K562 (cell line): ENCODE data around the gene TEX30. TPM values are rescaled to one million over a fixed set of nuclear protein-coding genes. Genes with fewer than 3 reads are reported as not detected.

ENCODE experiments used
- KAT7 ChIP-seq: sonication (generic); formaldehyde crosslinking; IDR thresholded peaks from 2 replicates; pipeline ENCODE4 v1.8.0; 2022; ENCODE audit warnings: missing genetic modification reagents, mild to moderate bottlenecking, borderline replicate concordance
- MAFF ChIP-seq: IDR thresholded peaks from 2 replicates; pipeline ENCODE4 v1.6.1; 2012; ENCODE audit warnings: low read length, improper control_type of control experiment
- NFIC ChIP-seq: fragments of 450-650 bp; IDR thresholded peaks from 2 replicates; pipeline ENCODE4 v1.6.1; 2017; ENCODE audit warnings: mild to moderate bottlenecking, inconsistent platforms
- NR1H2 ChIP-seq: sonication (generic); formaldehyde crosslinking; IDR thresholded peaks from 2 replicates; pipeline ENCODE4 v1.4.0; 2020; ENCODE audit warnings: mild to moderate bottlenecking, missing genetic modification reagents
- PML ChIP-seq: IDR thresholded peaks from 2 replicates; pipeline ENCODE4 v1.6.1; 2012; ENCODE audit warnings: low read length, inconsistent platforms
- PRMT5 ChIP-seq: sonication (generic); formaldehyde crosslinking; IDR thresholded peaks from 2 replicates; pipeline ENCODE4 v1.5.0; 2020; ENCODE audit warnings: missing genetic modification reagents
- TCF7L2 ChIP-seq: fragments of 150-350 bp; IDR thresholded peaks from 2 replicates; pipeline ENCODE4 v1.6.1; 2016; ENCODE audit warnings: low read depth, mild to moderate bottlenecking, low read length, moderate library complexity
- ZBTB17 ChIP-seq: fragments of 450-650 bp; formaldehyde crosslinking; IDR thresholded peaks from 2 replicates; pipeline ENCODE4 v1.4.0; 2020; ENCODE audit warnings: mild to moderate bottlenecking
- polyA plus RNA-seq, 8 experiments: library from polyadenylated mRNA; depleted of rRNA in 4 of 8; stranded (reverse) in 5 of 8; unstranded in 3 of 8; fragments of >200 nt; fragmentation: Nextera tagmentation in 2 of 8; fragmentation: Illumina TruSeq in 1 of 8; extraction: Ambion mirVana in 2 of 8; extraction: Trizol in 1 of 8; gene quantifications; 2 replicates each; pipeline versions ENCODE4 v1.2.1 to v1.2.3, GENCODE V29; 2011 to 2014; ENCODE audit warnings: inconsistent platforms in 1 of 8, missing spikeins in 1 of 8
- total RNA-seq, 7 experiments: library from RNA; depleted of rRNA in 6 of 7; stranded (reverse); fragments of >200 nt in 6 of 7; fragmentation: Illumina TruSeq in 2 of 7; extraction: Trizol in 2 of 7; gene quantifications; 2 replicates each; pipeline versions ENCODE4 v1.2.1 to v1.2.3, GENCODE V29; 2011 to 2021; ENCODE audit warnings: low replicate concordance in 1 of 7
- TF ChIP-seq, protein P1 (sequence below): fragments of 450-650 bp; IDR thresholded peaks from 2 replicates; pipeline ENCODE4 v1.6.1; 2016; ENCODE audit warnings: mild to moderate bottlenecking
- TF ChIP-seq, protein P2 (sequence below): fragments of 250-450 bp; sonication (Bioruptor Pico); IDR thresholded peaks from 2 replicates; pipeline ENCODE4 v1.9.0; 2021; ENCODE audit warnings: mild to moderate bottlenecking, inconsistent platforms

Gene TEX30
- total and polyA plus RNA-seq, 9 of the 15 experiments (the other 6 are each of a cell fraction or from before 2014, with no cell fraction given), result 24.1 to 143 (median 37.3) TPM

DNA sequence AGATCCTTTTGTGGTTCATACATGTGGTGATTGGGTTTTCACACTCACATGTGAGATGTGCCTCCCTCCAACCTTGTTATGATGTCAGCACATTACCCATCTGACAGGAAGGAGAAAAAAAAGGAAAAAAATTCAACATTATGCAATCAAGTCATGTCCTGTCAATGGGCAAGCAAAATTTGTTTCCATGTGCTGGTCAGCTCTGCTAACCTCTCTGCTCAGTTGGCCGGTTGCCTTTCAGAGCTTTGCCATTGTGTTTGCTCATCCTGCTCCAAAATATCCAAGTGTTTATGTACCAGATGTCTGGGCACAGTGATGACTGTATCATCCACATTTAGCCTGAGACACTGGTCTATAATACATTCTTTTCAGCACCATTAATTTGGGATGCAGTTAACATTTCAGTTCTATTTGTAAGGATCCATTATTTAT, 51.8 kb downstream of the TEX30 start (continued):
- no peak for TF ChIP-seq TCF7L2
- TF ChIP-seq KAT7 (CRISPR knock-in tag), result no peak
- TF ChIP-seq, protein P1, sequence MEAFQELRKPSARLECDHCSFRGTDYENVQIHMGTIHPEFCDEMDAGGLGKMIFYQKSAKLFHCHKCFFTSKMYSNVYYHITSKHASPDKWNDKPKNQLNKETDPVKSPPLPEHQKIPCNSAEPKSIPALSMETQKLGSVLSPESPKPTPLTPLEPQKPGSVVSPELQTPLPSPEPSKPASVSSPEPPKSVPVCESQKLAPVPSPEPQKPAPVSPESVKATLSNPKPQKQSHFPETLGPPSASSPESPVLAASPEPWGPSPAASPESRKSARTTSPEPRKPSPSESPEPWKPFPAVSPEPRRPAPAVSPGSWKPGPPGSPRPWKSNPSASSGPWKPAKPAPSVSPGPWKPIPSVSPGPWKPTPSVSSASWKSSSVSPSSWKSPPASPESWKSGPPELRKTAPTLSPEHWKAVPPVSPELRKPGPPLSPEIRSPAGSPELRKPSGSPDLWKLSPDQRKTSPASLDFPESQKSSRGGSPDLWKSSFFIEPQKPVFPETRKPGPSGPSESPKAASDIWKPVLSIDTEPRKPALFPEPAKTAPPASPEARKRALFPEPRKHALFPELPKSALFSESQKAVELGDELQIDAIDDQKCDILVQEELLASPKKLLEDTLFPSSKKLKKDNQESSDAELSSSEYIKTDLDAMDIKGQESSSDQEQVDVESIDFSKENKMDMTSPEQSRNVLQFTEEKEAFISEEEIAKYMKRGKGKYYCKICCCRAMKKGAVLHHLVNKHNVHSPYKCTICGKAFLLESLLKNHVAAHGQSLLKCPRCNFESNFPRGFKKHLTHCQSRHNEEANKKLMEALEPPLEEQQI, result no peak
- TF ChIP-seq MAFF, result no peak
- TF ChIP-seq PML, result no peak
- TF ChIP-seq PRMT5, result no peak
- TF ChIP-seq, protein P2, sequence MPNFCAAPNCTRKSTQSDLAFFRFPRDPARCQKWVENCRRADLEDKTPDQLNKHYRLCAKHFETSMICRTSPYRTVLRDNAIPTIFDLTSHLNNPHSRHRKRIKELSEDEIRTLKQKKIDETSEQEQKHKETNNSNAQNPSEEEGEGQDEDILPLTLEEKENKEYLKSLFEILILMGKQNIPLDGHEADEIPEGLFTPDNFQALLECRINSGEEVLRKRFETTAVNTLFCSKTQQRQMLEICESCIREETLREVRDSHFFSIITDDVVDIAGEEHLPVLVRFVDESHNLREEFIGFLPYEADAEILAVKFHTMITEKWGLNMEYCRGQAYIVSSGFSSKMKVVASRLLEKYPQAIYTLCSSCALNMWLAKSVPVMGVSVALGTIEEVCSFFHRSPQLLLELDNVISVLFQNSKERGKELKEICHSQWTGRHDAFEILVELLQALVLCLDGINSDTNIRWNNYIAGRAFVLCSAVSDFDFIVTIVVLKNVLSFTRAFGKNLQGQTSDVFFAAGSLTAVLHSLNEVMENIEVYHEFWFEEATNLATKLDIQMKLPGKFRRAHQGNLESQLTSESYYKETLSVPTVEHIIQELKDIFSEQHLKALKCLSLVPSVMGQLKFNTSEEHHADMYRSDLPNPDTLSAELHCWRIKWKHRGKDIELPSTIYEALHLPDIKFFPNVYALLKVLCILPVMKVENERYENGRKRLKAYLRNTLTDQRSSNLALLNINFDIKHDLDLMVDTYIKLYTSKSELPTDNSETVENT (CRISPR knock-in tag), result no peak
- TF ChIP-seq NR1H2, result no peak
- no peak for TF ChIP-seq NFIC
- TF ChIP-seq ZBTB17, result no peak
